ACC112 (cell line): ENCODE data around the gene KMT2C.
"Not testable (repeated sequence)": the region's sequence is repeated elsewhere in the genome, so short reads cannot be mapped to it uniquely, and the experiment has no call there.

Experiments used
- H2AFZ ChIP-seq: fragments of 200-600 bp; sonication (generic); one replicate; pipeline ENCODE4 v1.6.0; 2017; ENCODE audit warnings: antibody characterized with exemption, low read length; ENCODE audit not compliant: unreplicated experiment
- H3K27ac ChIP-seq: fragments of 200-600 bp; sonication (generic); 2 replicates; pipeline ENCODE4 v1.5.1; 2014; ENCODE audit warnings: low read depth, mild to moderate bottlenecking, antibody characterized with exemption, low read length, moderate library complexity
- H3K27me3 ChIP-seq: fragments of 200-600 bp; sonication (generic); 2 replicates; pipeline ENCODE4 v1.6.1; 2014; ENCODE audit warnings: mild to moderate bottlenecking, antibody characterized with exemption, low read length, moderate library complexity, mixed read lengths; ENCODE audit not compliant: insufficient read depth
- H3K36me3 ChIP-seq: fragments of 200-600 bp; sonication (generic); 2 replicates; pipeline ENCODE4 v1.6.1; 2016; ENCODE audit warnings: mild to moderate bottlenecking, antibody characterized with exemption, low read length, moderate library complexity, mixed read lengths; ENCODE audit not compliant: insufficient read depth
- H3K4me1 ChIP-seq: fragments of 200-600 bp; sonication (generic); one replicate; pipeline ENCODE4 v1.6.1; 2016; ENCODE audit warnings: low read length, mixed read lengths; ENCODE audit not compliant: insufficient read depth, unreplicated experiment, control insufficient read depth
- H3K4me3 ChIP-seq: fragments of 200-600 bp; sonication (generic); 2 replicates; pipeline ENCODE4 v1.5.1; 2014; ENCODE audit warnings: mild to moderate bottlenecking, low read depth, low read length
- H3K79me2 ChIP-seq: fragments of 200-600 bp; sonication (generic); one replicate; pipeline ENCODE4 v1.6.0; 2016; ENCODE audit warnings: low read length; ENCODE audit not compliant: control insufficient read depth, unreplicated experiment, insufficient read depth

Gene KMT2C

DNA sequence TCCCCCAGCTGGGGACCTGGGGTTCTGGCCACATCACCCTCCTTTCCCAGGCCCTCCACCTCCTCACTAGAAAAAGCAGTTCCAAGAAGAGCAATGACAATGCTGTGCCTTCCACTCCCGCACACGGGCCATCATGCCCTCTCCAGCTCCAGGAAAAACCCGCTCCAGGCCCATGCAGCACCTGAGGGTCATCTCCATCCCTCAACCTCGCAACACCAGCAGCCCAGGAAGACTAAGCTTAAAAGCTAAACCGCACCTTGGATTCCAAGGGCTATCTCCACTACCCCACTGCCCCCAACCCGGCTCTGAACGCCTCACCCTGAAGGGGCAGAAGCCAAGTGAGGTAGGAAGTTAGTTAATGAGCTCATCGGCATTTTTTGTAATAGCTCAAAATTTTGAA is 173.7 kb downstream of the KMT2C start:
- not testable (repeated sequence) for H3K36me3 ChIP-seq, H3K27ac ChIP-seq, H2AFZ ChIP-seq, H3K4me1 ChIP-seq, H3K4me3 ChIP-seq, H3K27me3 ChIP-seq, H3K79me2 ChIP-seq

DNA sequence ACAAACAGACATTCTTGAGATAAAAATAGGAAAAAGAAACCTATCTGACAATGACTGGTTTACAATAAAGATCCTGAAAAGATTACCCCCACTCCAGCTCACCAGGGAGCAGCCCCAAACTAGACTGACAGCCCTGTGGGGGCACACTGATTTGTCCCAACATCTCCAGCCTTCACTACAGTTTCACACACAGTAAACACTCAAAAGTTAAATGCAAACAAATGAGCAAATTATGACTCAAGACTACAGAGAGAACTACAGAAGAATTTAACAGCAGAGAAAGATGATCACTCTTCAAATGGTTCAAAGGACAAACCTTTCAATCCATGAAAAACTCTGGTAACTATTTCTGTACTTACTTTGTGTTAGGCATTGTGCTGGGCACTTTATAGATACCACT is 176.2 kb downstream of the KMT2C start:
- H3K79me2 ChIP-seq, H3K4me1 ChIP-seq, H3K27ac ChIP-seq, H3K36me3 ChIP-seq, H3K27me3 ChIP-seq, H3K4me3 ChIP-seq, H2AFZ ChIP-seq: not testable (repeated sequence)

DNA sequence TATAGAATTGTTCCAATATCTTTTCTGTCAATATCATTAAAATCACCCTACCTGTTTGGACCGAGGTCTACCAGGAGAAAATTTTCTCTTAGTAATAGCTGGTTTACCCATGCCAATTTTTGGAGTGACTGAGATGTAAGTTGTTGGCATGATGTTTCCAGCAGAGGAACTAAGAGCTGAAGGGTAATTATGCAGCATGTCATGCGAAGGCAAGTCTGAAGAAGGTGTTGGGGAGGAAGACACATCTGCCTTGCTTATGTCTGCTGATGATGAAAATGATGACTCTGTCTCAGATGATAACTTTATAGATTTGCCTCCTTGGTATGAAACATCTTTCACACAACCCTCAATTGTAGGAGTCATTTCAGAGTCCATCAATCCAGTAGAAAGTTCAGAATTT is 188.0 kb downstream of the KMT2C start:
- H3K27me3 ChIP-seq, H3K4me3 ChIP-seq, H3K27ac ChIP-seq, H2AFZ ChIP-seq, H3K4me1 ChIP-seq, H3K79me2 ChIP-seq: not testable (repeated sequence)
- H3K36me3 ChIP-seq: peaks cover 19% of the 10 kb centered on the region

DNA sequence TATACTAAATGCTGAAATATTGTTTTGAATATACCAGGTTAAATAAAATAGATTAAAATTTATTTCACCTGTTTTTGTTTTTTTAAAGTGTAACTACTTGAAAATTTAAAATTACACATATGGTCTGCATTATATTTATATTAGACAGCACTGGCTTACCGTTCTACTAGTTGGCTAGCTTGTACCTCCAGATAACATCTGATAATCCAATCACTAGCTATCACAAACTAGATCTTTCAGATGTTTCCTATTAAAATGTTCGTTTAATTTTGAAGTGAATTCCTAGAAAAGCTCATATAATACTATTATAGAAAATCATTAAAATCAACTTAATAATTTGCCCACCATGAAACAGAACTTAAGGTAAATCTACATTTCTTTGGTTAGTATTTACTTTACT is 190.4 kb downstream of the KMT2C start:
- not testable (repeated sequence) for H3K79me2 ChIP-seq, H2AFZ ChIP-seq, H3K27ac ChIP-seq, H3K36me3 ChIP-seq, H3K4me1 ChIP-seq, H3K27me3 ChIP-seq, H3K4me3 ChIP-seq

DNA sequence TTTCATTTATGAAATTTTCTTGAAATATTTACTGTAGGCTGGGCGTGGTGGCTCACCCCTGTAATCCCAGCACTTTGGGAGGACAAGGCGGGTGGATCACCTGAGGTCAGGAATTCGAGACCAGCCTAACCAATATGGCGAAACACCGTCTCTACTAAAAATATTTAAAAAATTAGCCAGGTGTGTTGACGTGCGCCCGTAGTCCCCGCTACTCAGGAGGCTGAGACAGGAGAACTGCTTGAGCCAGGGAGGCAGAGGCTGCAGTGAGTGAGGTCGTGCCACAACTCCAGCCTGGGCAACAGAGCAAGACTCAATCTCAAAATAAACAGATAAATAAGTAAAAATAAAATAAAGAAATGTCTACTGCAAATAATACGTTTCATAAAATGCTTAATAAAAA is 192.3 kb downstream of the KMT2C start:
- not testable (repeated sequence) for H3K4me1 ChIP-seq, H3K36me3 ChIP-seq, H3K27ac ChIP-seq

DNA sequence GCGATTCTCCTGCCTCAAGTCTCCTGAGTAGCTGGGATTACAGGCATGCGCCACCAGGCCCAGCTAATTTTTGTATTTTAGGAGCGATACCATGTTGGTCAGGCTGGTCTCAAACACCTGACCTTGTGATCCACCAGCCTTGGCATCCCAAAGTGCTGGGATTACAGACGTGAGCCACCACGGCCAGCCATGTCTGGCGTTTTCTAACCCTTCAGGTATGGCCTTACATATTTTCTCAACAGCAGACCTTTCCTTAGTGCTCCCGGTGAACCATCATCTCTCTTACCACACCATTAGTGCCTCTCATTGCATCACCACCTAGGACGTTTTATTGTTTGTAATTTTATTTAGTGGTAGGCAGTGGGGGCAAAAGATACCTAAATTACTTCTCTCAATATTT is 194.5 kb downstream of the KMT2C start:
- not testable (repeated sequence) for H3K27ac ChIP-seq, H3K79me2 ChIP-seq, H3K4me3 ChIP-seq, H2AFZ ChIP-seq, H3K27me3 ChIP-seq, H3K4me1 ChIP-seq, H3K36me3 ChIP-seq

More for the DNA sequence above, 192.3 kb downstream of the KMT2C start:
- not testable (repeated sequence) for H3K79me2 ChIP-seq, H2AFZ ChIP-seq, H3K4me3 ChIP-seq, H3K27me3 ChIP-seq

DNA sequence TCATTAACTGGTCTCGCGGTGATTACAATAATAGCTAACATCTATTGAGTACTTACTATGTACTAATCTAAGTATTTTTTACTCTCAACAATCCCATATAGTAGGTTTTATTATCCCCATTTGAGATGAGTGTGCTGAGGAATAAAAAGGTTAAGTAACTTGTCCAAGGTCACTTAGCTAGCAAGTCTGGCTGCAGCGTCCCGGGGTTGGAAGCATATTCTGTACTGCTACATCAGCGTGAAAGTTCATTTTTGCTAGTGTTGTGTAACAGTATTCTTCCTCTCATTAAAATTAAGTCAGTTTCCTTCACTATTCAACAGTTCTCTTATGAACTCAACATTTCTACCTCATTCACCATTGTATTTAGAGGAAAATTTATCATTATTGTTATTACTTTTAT is 199.5 kb downstream of the KMT2C start:
- H3K4me3 ChIP-seq, H3K4me1 ChIP-seq, H3K36me3 ChIP-seq, H2AFZ ChIP-seq, H3K79me2 ChIP-seq, H3K27me3 ChIP-seq, H3K27ac ChIP-seq: not testable (repeated sequence)

DNA sequence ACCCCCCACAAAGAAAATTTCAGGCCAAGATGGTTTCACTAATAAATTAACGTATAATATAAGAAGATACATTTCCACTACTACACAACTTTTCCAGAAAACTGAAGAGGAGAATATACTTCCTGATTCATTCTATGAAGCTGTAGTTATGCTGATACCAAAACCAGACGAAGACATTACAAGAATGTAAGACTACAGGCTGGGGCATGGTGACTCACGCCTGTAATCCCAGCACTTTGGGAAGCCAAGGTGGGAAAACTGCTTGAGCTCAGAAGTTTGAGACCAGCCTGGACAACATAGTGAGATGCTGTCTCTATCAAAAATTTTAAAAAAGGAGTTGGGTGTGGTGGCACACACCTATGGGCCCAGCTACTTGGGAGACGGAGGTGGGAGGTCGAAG is 201.4 kb downstream of the KMT2C start:
- H3K36me3 ChIP-seq, H2AFZ ChIP-seq, H3K79me2 ChIP-seq, H3K27ac ChIP-seq, H3K4me1 ChIP-seq, H3K4me3 ChIP-seq, H3K27me3 ChIP-seq: not testable (repeated sequence)

DNA sequence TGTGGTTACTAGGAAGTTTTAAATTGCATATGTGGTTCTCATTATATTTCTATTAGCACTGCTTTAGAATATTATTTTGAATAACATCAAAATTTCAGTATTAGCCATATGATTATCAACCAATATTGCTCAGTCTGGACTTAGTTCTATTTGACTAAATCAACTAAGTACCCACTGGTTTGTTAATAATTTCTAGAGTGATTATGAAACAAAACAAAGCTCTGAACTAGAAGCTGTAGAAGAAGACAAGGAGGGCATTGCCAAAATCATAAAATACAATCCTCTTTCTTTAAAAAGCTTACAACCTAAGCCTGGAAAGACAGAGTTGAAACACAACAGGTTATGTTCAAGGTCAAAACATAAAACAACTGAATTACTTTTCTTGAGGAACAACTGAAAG is 204.7 kb downstream of the KMT2C start:
- H3K4me1 ChIP-seq: no peaks in the 10 kb centered on the region
- H3K79me2 ChIP-seq: no peaks in the 10 kb centered on the region
- H3K27ac ChIP-seq: no peak overlapping the region
- peaks cover 3% of the 10 kb centered on the region; the same call in 1 of the 2 replicates for H3K36me3 ChIP-seq
- H3K4me3 ChIP-seq: no peak overlapping the region
- no peak overlapping the region for H2AFZ ChIP-seq
- no peaks in the 10 kb centered on the region for H3K27me3 ChIP-seq

DNA sequence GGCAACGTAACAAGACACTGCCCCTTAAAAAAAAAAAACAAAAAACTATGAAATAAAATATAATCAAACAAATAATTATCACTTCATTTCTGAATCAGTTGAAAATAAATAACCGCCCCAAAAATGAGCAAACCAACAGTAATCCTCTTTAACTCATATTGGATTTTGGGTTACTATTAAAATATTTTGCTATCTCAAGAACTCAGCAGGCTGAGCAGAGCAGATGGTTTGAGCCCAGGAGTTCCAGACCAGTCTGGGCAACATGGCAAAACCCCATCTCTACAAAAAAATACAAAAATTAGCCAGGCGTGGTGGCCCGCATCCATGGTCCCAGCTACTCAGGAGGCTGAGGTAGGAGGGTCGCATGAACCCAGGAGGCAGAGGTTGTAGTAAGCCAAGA is 216.2 kb downstream of the KMT2C start:
- H3K27ac ChIP-seq, H2AFZ ChIP-seq, H3K4me1 ChIP-seq, H3K4me3 ChIP-seq, H3K36me3 ChIP-seq, H3K27me3 ChIP-seq, H3K79me2 ChIP-seq: not testable (repeated sequence)

DNA sequence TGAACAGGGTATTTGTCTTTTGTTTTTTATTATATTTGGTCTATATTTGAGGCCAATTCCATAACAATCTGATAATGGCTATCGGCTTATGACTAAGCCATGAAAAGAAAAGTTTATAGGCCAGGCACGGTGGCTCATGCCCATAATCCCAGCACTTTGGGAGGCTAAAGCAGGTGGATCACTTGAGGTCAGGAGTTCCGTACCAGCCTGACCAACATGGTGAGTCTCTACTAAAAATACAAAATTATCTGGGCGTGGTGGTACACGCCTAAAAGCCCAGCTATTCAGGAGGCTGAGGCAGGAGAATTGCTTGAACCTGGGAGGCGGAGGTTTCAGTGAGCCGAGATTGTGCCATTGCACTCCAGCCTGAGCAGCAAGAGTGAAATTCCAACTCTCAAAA is 227.0 kb downstream of the KMT2C start:
- H3K79me2 ChIP-seq, H3K4me3 ChIP-seq, H3K27ac ChIP-seq, H3K27me3 ChIP-seq, H3K4me1 ChIP-seq, H3K36me3 ChIP-seq, H2AFZ ChIP-seq: not testable (repeated sequence)

DNA sequence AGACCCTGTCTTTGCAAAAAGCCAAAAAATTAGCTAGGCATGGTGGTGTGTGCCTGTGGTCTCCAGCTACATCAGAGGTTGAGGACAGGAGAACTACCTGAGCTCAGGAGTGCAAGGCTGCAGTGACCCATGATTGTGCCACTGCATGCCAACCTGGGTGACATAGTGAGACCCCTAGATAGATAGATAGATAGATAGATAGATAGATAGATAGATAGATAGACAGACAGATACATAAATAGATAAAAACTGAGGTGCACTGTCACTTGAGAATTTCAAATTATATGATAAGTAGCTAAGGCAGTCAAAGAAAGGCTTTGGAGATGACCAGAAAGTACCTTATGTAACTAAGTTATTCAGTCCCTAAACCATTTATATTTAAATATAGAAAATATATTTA is 231.4 kb downstream of the KMT2C start:
- H3K4me3 ChIP-seq, H3K79me2 ChIP-seq, H3K36me3 ChIP-seq, H3K27me3 ChIP-seq, H3K27ac ChIP-seq, H2AFZ ChIP-seq: not testable (repeated sequence)
- peaks cover 27% of the 10 kb centered on the region for H3K4me1 ChIP-seq
